Measurements from ENCODE around the gene REV3L. TPM values are rescaled to one million over a fixed set of nuclear protein-coding genes. Genes with fewer than 3 reads are reported as not detected.

The REV3L gene
- total RNA-seq, 2 experiments from 2014 or later = 20.1 to 27.6 TPM

DNA sequence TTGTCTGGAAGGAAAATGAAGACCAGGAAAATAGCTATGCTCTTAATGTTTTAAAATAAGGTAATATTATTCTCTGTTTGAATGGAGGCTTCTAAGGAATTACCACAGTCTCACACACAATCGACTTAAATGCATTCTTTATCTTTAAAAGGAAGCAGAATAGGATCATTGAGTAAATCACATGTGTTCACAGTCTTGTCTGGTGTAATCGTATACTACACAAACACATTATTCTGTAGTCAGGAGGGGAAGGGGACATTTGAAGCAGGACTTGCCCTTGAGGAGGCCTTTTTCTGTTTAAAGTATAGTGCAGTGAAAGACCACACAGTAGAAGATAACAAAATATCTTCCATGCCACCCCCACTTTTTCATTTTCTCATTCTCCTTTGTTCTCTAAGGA, 20.6 kb upstream of the REV3L start:
- TF ChIP-seq, protein P1, sequence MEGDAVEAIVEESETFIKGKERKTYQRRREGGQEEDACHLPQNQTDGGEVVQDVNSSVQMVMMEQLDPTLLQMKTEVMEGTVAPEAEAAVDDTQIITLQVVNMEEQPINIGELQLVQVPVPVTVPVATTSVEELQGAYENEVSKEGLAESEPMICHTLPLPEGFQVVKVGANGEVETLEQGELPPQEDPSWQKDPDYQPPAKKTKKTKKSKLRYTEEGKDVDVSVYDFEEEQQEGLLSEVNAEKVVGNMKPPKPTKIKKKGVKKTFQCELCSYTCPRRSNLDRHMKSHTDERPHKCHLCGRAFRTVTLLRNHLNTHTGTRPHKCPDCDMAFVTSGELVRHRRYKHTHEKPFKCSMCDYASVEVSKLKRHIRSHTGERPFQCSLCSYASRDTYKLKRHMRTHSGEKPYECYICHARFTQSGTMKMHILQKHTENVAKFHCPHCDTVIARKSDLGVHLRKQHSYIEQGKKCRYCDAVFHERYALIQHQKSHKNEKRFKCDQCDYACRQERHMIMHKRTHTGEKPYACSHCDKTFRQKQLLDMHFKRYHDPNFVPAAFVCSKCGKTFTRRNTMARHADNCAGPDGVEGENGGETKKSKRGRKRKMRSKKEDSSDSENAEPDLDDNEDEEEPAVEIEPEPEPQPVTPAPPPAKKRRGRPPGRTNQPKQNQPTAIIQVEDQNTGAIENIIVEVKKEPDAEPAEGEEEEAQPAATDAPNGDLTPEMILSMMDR (IDR thresholded peaks at IDR 0.05) = no peak
- no peaks in the 10 kb centered on the region for H3K27me3 Mint-ChIP-seq
- ATAC-seq = no peak
- DNase-seq = no peak
- H3K36me3 Mint-ChIP-seq (ENCODE audit: low read depth) = peaks cover 18% of the 10 kb centered on the region
- H3K4me1 Mint-ChIP-seq (ENCODE audit: low read depth) = peaks cover 11% of the 10 kb centered on the region
- H3K9me3 Mint-ChIP-seq = peaks cover 4% of the 10 kb centered on the region
- POLR2A ChIA-PET = no interaction called here
- intact Hi-C loops (cut with micrococcal nuclease) = no loop called here
- no peak overlapping the region for H3K27ac Mint-ChIP-seq
- CTCF ChIA-PET = interaction anchor here (0.9 kb wide), 1 partner anchor 28 kb away, joined by 3 read pairs; no protein-coding TSS in a partner anchor
- H3K4me3 Mint-ChIP-seq = no peak overlapping the region

DNA sequence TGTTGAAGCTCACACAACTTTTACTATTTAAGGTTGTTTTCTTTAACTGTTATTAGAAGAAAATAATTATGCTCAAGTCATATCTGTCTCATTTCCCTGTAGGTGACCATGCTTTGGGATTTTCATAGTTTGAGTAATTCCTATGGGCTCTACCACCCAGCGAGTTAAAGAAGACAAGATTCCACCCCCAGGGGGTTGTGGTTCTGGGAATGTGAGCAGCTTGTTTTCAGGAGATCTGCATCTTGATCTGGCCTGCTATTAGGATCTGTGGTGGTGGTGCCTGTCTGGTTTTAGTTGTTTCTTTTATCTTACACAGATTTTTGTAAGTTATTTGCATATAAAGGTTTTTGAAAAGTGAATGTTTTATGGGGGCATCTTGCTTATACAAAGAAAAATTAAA, 20.2 kb upstream of the REV3L start:
- Mint-ChIP-seq H3K36me3 (ENCODE audit: low read depth) (peaks cover 18% of the 10 kb centered on the region), H3K27me3 (no peaks in the 10 kb centered on the region), H3K4me3 (no peak overlapping the region), H3K4me1 (ENCODE audit: low read depth) (peaks cover 11% of the 10 kb centered on the region), H3K9me3 (peaks cover 4% of the 10 kb centered on the region), H3K27ac (no peak overlapping the region)
- intact Hi-C loops (cut with micrococcal nuclease) = no loop called here
- DNase-seq = no peak
- ATAC-seq = no peak
- TF ChIP-seq, protein P1 (IDR thresholded peaks at IDR 0.05) = no peak
- POLR2A ChIA-PET = no interaction called here
- CTCF ChIA-PET = interaction anchor here (0.9 to 1.0 kb wide), 2 partner anchors 28 to 46 kb away, joined by 3 read pairs; no protein-coding TSS in a partner anchor

DNA sequence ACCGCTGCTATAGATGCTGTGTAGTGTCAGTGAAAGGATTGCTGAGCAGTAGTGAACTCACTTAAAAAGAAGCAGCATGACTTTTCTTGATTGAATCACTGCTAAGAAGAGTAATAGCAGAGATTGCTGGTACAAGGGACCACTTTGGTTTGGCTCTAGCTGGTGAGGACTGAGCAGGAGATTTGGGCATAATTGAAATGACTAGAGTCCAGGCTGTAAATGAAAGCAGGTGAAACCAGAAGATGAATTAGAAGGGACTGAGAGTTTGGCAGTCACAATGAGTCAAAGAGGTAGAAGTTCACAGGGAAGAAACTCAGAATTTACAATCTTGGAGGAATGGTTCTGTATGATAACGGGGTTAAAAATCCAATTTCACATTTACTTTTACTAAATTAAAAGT, 19.1 kb upstream of the REV3L start:
- peaks cover 11% of the 10 kb centered on the region for H3K4me1 Mint-ChIP-seq (ENCODE audit: low read depth)
- ATAC-seq = no peak
- H3K36me3 Mint-ChIP-seq (ENCODE audit: low read depth) = peaks cover 20% of the 10 kb centered on the region
- H3K9me3 Mint-ChIP-seq = peaks cover 4% of the 10 kb centered on the region
- POLR2A ChIA-PET = no interaction called here
- H3K27me3 Mint-ChIP-seq = no peaks in the 10 kb centered on the region
- TF ChIP-seq, protein P1 (IDR thresholded peaks at IDR 0.05) = no peak
- intact Hi-C loops (cut with micrococcal nuclease) = no loop called here
- no peak overlapping the region for H3K4me3 Mint-ChIP-seq
- H3K27ac Mint-ChIP-seq = no peak overlapping the region
- CTCF ChIA-PET = no interaction called here
- DNase-seq = no peak

DNA sequence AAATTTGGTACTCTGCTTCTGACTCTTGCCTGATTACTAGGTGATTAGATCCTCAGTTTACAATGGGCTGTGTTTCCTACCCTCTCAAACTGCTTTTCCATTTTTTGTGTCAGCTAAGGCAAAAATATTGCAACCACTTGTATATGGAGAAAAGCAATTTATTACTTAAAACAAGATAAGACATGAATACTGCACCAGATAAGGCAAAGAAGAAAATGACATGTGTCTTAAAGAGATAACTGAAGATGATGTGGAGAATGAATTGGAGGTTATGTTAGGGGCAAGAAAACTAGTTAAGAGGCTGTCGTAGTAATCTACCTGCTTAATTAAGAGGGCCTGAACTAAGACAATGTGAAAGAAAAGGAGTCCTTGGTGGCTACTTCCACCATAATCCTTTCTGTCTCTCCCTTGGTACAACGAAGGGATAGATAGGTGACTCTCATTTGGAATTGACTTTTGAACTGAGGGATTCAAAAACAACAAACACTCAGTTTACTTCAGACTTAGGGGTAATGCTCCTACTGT, 16.3 kb upstream of the REV3L start:
- POLR2A ChIA-PET = interaction anchor here (1.9 kb wide), 1 partner anchor 106 kb away, joined by 5 read pairs; the partner anchor contains the start of gene TRAF3IP2
- Mint-ChIP-seq H3K36me3 (ENCODE audit: low read depth) (peaks cover 8% of the 10 kb centered on the region), H3K27me3 (no peaks in the 10 kb centered on the region), H3K4me3 (no peak overlapping the region), H3K4me1 (ENCODE audit: low read depth) (peaks cover 17% of the 10 kb centered on the region), H3K27ac (no peak overlapping the region), H3K9me3 (no peaks in the 10 kb centered on the region)
- CTCF ChIA-PET = interaction anchor here (1.3 kb wide), 1 partner anchor 10 kb away, joined by 5 read pairs; no protein-coding TSS in a partner anchor
- intact Hi-C loops (cut with micrococcal nuclease) = no loop called here
- ATAC-seq (no peak), DNase-seq (no peak)
- TF ChIP-seq, protein P1 (IDR thresholded peaks at IDR 0.05) = no peak

DNA sequence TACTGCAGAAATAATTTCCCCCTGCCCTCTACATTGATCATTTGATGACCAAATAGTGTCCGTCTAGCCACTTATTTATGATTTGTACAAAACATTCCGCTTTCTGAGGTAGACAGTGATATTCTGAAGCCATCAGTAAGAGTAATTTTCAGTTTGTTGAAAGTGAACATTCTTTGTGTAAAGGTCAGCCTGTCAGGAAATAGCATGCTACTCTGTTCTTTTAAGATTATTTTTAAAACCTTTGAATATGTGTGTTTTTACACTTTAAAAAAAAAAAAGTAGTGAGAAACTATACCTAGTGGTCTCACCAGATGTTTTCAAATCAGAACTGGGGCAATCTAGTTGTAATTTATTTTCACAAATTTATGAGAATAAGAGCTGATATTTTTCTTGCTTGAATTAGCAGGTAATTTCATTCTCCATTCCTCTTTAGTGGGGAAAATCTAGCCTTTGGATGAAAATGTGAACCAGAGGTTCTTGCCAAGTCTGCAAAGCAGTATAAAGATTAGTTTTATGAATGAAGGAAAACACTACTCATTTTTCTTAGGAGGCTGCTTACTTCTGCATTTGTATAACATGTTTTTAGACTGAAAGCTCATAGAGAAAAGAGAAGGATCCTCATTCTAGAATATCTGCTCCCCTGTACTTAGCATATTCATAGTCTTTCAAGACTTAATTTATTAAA, 12.1 kb upstream of the REV3L start:
- POLR2A ChIA-PET = no interaction called here

More for the DNA sequence above, 12.1 kb upstream of the REV3L start:
- H3K4me3 Mint-ChIP-seq = no peak overlapping the region
- ATAC-seq = no peak
- H3K36me3 Mint-ChIP-seq (ENCODE audit: low read depth) = peaks cover 11% of the 10 kb centered on the region
- no peaks in the 10 kb centered on the region for H3K9me3 Mint-ChIP-seq
- DNase-seq = no peak
- no peak overlapping the region for H3K27ac Mint-ChIP-seq
- TF ChIP-seq, protein P1 (IDR thresholded peaks at IDR 0.05) = no peak
- H3K4me1 Mint-ChIP-seq (ENCODE audit: low read depth) = peaks cover 12% of the 10 kb centered on the region
- CTCF ChIA-PET = interaction anchor here (1.4 kb wide), 1 partner anchor 236 kb away, joined by 4 read pairs; a partner anchor contains a TSS
- H3K27me3 Mint-ChIP-seq = no peaks in the 10 kb centered on the region
- intact Hi-C loops (cut with micrococcal nuclease) = no loop called here

Data from activated CD8-positive, alpha-beta T cell treated with anti-CD3 and anti-CD28 coated beads for 36 hours (primary cell).